GM21390 (cell line): ENCODE results near the gene DHRS7.
"Not testable (repeated sequence)": the region's sequence is repeated elsewhere in the genome, so short reads cannot be mapped to it uniquely, and the experiment has no call there.

Source experiments
- ATAC-seq: cut with Tn5 transposase; IDR thresholded peaks from one replicate; pipeline ENCODE4 v1.9.1; 2021; ENCODE audit not compliant: unreplicated experiment

DHRS7 gene

DNA sequence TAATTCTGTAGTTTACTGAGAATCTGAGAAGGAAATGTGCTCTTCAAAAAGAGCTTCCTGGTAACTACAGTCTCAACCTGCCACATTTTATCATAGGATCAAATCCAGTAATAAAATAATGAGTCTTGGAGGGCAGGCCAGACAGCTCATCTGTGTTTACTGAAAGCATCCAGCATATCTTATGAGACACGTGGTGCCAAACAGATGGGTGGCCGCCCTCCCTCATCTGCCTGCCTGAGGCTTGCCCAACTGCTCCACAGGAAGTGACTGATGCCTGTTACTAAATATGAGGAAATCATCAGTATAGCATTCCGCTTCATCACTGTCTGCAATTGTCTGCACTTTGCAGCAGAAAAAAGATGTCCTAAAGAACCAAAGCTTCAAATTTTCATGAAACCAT, 13.5 kb downstream of the DHRS7 start:
- peak; percentile 92 for ATAC-seq

DNA sequence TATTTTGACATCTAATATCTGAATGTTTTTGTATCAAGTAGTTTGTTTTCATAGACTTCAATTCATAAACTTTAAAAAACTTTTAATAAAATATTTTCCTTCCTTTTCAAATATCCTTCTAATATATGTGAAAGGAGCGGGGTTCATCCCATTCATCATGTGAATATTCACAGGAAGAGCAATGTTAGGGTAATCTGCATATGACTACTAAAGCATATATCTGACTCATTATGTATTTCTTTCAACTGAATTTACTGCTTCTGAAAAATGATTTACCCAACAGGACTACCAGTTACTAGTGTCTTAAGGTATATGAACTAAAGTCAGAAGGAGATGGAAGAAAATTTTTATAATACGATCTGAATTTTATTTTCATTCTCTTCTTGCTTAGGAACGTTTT, 30.5 kb downstream of the DHRS7 start:
- ATAC-seq = no peak

DNA sequence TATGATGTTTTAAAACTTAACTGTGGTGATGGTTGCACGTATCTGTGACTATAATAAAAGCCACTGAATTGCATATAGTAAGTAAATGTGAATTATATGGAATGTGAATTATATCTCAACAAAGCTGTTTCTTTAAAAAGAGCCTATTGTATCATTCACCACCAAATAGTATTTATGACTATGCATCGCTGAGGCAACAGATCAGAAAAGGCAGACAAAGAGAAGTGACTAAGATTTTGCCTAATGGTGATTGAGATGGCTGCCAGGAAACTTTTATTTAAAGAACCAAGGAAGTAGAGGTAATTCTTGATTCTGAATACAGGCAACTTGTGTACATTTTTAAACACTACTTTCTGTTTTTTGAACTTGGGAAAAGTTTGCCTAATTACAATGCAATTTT, 31.7 kb downstream of the DHRS7 start:
- no peak for ATAC-seq

DNA sequence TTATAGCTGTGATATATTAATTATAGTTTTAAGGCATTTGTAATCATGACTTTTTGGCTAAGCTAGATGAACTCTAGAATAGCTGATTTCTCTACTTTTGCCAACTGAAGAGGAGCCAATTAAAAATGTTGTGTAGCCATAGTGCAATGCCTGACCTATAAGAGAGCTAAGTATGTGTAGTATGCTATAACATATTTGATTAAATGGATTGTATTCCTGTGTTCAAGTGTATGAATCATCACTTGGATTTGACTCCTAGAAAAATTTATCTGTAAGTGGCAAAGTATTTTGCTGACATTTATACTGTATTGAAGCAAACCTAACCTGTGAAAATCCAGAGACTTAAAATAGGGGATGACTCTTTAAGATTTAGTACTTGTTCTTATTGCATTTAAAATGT, 39.3 kb downstream of the DHRS7 start:
- ATAC-seq = no peak

DNA sequence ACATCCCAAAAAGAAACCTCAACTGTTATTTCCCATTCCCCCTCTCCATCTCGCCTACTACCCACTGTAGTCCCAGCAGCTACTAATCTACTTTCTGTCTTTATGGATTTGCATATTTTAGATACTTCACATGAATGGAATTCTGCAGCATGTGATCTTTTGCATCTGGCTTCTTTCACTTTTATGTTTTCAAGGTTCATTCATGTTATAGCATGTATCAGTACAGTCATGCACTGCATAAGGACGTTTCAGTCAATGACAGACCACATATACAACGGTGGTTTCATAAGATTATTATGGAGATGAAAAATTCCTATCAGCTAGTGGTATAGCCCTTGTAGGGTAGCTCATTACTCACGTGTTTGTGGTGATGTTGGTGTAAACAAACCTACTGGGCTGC, 49.0 kb downstream of the DHRS7 start:
- ATAC-seq = no peak

DNA sequence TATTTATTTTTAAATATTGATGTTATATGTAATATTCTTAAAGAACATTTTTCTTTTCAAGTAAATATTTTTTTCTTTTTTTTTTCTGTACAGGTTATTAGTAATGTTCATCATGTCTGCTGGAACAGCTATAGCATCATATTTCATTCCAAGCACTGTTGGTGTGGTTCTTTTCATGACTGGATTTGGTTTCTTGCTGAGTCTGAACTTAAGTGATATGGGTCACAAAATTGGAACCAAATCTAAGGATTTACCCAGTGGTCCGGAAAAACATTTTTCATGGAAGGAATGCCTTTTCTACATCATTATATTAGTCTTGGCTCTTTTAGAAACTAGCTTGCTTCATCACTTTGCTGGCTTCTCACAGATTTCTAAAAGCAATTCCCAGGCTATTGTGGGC, 50.3 kb downstream of the DHRS7 start:
- ATAC-seq = no peak

DNA sequence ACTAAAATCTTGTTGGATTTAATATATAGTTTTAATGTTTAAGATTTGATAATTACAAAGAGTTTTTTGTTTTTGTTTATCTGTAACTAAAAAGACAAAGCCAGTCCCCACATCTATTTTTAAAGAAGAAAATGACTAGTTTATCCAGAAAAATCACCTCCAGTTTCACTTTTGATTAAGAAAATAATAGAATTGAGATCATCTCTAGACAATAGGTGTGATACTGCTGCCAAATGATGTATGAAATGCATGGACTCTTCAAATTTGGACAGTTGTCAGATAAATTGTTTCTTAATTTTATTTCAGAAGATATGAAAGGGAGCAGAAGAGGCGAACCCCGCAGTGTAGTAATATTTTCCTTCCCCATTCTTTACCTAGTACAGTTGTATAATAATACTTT, 53.5 kb downstream of the DHRS7 start:
- no peak for ATAC-seq

DNA sequence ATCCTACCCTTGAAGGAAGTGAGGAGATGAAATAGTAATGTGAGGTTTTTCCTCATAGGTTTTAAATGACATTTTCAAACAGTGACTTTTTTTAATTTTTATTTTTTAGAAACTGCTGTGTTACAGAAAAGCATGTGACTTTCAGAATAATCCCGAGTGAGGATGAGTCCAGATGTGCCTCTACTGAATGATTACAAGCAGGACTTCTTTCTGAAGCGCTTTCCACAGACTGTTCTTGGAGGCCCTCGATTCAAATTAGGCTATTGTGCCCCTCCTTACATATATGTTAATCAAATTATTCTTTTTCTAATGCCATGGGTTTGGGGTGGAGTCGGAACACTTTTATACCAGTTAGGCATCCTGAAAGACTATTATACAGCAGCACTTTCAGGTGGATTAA, 57.7 kb downstream of the DHRS7 start:
- no peak for ATAC-seq

DNA sequence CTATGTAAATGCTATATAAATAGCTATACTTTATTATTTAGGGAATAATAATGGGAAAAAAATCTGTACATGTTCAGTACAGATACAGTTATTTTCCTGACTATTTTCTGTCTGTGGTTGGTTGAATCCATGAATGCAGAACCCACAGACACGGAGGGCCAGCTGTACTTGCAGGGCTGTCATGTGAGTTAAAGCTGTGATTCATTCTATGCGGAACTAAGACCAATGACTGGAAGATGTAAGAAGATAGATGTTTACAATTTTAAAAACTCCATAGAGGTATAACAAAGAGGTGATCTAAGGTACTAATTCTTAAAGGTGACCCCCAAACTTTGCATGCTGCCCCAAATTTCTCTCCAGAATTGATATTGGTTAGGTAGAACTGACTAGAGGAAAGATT, 58.9 kb downstream of the DHRS7 start:
- ATAC-seq = no peak

DNA sequence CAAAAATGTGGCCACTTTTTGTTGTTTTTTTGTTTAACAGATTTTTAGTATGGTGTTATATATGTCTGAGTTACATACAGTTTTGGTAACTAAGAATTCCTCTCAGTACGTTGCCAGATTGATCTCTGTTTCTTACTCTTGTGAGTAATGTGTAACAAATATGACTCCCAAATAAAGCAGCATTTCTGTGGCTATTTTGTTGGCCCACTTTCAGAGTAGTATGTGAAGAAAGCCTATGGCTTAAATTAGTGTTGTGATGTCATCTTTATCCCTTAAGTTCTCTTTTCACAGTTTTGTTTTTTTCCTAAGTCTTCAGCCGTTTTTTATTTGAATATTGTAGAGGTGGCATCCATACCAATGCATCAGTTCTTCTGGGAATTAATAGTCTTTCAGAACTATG, 62.8 kb downstream of the DHRS7 start:
- ATAC-seq = no peak

DNA sequence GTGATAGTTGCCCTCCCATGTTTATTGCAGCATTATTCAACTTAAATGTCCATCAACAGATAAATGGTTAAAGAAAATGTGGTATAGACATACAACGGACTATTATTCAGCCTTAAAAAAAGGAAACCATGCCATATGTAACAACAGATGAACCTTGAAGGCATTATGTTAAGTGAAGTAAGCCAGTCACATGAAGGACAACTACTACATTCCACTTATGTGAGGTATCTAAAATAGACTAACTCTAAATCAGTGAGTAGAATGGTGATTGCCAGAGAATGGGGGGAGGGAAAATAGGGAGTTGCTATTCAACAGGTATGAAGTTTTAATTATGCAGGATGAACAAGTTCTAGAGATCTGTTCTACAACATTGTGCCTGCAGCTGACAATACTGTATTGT, 63.4 kb downstream of the DHRS7 start:
- ATAC-seq = no peak

DNA sequence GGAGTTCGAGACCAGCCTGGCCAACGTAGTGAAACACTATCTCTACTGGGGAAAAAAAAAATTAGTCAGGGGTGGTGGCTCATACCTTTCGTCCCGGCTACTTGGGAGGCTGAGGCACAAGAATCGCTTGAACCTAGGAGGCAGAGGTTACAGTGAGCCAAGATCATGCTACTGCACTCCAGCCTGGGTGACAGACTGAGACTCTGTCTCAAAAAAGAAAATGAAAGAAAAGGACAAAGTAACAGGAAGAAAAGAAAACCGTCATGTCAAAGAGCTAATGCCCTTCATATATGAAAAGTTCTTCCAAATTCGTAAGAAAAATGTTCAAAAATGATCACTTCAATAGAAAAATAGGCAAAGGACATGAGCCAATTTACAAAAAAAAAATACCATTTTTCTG, 65.3 kb downstream of the DHRS7 start:
- ATAC-seq = not testable (repeated sequence)

DNA sequence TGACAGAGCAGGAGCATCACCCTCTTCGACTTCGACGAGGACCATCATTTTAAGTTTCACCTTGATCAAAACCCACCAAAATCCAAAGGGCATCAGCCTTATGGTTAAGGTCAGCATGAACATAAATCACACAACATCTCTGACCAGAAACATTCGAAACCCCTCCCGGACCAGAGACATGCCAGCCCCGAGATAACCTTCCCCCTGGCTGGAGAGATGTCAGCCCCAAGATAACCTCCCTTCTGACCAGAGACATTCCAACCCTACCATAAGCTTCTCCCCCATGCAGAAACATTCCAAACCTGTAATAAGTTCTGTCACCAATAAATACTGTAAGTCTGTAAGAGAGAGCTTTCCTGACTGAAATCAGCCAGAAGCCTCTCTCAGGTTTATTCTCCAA, 67.2 kb downstream of the DHRS7 start:
- no peak for ATAC-seq

DNA sequence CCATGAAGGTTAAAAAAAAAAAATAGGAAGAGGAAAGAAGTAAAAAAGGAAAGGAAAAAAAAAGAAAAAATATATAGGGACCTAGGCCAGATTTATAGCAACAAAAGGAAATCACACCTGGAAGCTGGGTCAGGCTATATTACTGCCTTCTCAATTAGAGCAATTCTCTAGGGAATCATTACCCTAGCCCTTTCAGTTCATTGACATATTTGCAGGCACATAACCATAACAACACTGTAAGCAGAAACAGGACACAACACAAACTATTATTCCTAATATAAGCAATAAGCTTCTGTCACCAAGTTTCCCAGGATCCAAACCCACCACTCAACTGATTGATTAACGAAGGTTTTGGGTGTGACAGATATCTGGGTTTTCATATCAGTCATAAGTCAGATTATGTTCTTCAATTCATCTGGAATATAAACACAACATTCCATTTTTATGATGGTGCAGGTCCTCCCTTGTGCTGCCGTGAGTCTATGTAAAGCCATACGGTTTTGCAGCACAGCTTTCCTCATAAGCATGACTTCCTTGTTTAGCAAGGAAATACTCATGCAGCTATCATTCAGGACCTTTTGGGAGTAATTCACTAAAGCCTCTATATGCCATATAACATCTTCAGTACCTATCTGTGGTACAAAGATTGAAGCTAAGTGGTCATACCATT, 69.3 kb downstream of the DHRS7 start:
- no peak for ATAC-seq

DNA sequence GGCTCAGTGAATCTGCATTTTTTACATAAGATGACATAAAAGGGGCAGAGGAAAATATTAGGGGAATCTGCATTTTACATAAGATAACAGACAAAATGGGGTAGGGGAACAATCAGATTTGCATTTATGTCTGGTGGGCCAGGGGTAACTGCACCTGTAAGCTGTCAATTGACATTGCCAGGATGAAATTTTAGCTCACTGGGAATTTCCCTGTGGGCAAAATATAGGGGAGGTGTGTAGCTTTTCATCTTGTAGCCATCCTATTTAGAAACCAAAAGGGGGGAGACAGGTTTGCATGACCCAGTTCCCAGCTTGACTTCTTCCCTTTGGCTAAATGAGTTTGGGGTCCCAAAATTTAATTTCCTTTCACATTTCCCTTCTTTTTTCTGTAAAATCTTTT, 70.0 kb downstream of the DHRS7 start:
- no peak for ATAC-seq

DNA sequence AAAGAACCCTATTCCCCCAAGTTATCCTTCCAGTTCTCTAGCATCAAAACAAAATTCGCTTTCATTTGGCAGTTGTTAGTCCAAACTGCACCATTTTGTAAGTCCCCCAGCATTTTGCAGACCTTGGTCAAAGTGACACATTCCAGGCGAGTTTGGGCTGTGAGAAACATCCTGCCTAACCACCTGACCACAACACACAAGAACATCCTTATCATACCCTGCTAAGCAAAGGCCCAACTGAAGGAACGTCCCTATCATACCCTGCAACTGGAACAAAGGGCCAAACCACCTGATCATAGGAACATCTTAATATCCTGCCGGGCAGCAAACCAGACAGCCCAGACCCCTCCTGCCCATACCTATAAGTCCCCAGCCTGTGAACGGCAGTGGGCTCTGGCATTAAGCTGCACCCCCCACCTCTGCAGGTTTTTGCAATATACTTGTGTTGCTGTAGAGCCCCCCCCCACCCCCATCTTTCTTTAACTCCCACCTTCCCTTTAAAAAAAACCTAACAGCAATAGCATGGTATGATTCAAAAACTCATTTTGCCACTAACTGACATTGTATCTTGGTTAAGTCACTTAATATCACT, 70.8 kb downstream of the DHRS7 start:
- no peak for ATAC-seq
